DMS53 treated with DMSO at 0.1 percent for 48 hours (cell line): ENCODE measurements around the gene SLC4A2.
A peak's percentile ranks its signal among the peaks of the same experiment; 100 is the strongest.

Experiments
- DNase-seq: peaks from one replicate; lab custom pipeline; 2025; ENCODE audit not compliant: unreplicated experiment; lab: John Stamatoyannopoulos, UW

SLC4A2 gene

GRCh38 chr7:151110941-151111645 lies 51.7 kb downstream of the SLC4A2 start:
- peak; percentile 66 for DNase-seq

DNA sequence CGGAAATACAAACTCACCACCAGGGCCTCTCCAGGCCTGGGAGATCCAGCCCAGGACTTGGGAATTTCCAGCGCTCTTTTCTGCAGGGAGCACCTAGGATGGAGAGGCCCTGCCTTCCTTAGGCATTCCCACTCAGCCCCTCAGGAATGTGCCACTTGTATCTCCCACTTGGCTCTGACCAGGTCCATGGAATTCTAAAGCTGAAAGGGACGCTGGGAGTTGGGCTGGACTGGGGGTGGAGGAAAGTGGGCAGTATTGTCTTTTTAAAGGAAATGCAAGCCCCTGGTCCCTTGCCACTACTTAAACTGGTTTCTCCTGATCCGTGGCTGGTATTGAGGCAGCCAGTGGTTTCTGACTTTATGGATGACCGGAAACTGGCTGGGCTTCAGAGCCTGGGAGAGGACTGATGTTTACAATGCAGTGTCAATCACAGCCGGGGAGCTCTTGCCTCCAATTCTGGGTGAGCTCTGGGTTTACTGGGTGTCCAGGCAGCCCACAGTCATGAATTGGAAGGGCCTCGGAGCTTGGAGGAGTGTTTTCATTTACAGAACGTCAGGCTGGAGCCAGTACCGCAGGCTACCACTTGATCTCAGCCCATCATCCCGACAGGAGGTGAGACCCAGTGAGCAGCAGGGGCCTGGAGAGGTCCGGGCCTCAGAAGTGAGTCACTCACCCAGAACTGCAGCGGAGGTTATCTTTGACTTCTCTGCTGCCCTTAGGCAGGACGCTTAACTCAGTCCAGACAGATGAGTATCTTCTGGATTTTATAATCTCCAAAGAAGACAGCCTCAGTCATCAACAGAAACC lies 54.2 kb downstream of the SLC4A2 start:
- no peak for DNase-seq

- DNase-seq: no peak
Observed at GRCh38 chr7:151114151-151115090, 55.0 kb downstream of the SLC4A2 start.

GRCh38 chr7:151115121-151115835 lies 55.9 kb downstream of the SLC4A2 start:
- no peak for DNase-seq

DNA sequence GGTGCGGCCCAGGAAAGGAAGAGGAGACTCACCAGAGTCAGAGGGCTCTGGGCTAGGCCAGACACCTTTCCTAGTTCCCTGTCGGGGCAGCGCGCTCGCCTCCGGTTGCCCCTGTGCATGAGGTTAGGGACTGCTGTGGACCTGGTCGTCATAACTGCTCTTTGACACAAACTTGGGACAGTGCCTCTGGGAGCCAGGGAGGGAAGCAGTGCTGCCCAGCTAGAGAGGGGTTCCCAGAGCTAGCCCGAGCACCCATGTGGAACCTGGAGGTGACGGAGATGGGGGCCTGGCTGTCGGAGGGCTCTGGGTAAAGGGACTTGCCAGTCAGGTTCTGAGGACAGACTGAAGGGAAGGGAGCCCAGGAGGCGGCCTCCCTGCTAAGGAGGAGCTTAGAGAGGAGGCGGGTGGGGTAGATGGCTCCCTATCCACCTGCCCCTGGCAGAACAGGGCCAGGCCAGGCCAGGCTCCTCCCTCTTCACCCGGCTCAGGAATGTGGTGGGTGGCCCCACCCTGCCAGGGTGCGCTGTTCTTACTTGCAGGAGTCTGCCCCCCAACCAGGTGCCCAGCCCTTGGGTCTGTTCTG lies 56.5 kb downstream of the SLC4A2 start:
- no peak for DNase-seq

- no peak for DNase-seq
Observed at GRCh38 chr7:151116603-151117440, 57.4 kb downstream of the SLC4A2 start.

GRCh38 chr7:151117565-151117964 lies 58.2 kb downstream of the SLC4A2 start:
- DNase-seq: no peak

- no peak for DNase-seq
Observed at GRCh38 chr7:151118108-151119054, 59.0 kb downstream of the SLC4A2 start.

GRCh38 chr7:151119055-151119415 lies 59.6 kb downstream of the SLC4A2 start:
- no peak for DNase-seq

- no peak for DNase-seq
Observed at GRCh38 chr7:151119902-151120301, 60.5 kb downstream of the SLC4A2 start.

DNA sequence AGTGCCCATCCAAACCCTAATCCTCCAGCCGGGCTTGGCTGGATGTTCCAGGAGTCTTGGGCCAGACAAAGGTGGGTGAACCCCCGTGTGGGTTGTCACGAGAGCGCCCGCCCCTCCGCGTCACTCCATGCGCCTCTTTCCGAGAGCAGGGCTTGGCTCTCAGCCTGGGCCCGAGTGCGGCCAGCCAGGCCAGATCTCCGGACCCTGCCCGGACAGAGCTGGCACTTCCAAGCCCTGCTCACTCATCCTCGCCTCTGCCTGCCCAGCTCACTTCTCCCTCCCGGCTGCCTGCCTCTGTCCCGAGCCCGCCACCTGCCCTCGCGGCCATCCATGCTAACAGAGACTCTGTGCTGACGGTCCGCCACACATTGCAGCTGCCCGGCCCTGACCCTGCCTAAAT lies 61.5 kb downstream of the SLC4A2 start:
- DNase-seq: no peak

GRCh38 chr7:151121380-151122170 lies 62.2 kb downstream of the SLC4A2 start:
- no peak for DNase-seq

- DNase-seq: no peak
Observed at GRCh38 chr7:151122276-151122675, 62.9 kb downstream of the SLC4A2 start.

DNA sequence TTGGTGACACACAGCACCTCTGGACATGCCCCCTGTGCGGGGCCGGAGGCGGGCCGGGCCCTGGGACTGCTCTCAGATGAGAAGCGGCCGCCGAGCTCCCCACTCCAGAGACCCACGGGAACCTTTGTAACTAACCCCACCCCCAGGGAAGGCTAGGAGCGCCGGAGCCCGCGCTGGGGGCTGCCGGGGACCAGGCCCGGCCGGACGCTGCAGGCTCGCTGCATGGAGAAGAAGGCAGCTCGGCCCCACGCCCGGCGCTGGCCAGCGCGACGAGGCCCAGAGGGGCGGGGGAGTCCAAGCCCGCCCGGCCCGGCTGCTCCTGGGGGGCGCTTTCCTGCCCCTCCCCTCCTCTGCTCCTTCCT lies 63.4 kb downstream of the SLC4A2 start:
- no peak for DNase-seq

DNA sequence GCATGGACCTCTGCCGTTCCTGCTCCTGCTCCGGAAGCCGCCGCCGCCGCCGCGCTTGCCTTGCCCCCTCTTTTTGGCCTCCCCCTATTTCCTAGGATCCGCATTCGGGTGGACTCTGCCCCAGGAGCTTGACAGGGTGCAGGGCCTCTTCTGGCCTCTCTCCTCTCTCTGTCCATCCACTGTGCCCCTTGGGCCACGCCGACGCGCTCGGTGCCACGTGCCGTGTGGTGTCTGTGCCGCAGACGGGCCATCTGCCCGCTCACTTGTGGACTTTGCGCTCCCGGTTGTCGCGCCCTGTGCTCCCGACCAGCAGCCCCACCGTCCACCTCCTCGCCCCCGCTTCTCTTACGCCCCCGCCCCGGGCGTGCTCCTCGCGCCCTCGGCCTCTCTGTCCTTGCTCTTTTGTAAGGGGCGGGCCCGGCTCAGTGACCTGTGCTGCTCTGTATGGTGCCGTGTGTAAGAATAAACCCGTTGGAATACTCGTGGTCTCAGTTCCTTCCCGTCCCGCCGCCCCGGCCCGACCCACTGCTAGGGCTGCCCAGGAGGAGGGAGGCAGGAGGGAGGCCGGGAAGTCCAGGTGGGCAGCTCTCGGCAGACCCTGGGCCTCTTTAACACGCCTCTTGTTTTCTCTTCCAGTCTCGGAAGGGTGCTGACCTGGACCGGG lies 63.9 kb downstream of the SLC4A2 start:
- DNase-seq: no peak

DNA sequence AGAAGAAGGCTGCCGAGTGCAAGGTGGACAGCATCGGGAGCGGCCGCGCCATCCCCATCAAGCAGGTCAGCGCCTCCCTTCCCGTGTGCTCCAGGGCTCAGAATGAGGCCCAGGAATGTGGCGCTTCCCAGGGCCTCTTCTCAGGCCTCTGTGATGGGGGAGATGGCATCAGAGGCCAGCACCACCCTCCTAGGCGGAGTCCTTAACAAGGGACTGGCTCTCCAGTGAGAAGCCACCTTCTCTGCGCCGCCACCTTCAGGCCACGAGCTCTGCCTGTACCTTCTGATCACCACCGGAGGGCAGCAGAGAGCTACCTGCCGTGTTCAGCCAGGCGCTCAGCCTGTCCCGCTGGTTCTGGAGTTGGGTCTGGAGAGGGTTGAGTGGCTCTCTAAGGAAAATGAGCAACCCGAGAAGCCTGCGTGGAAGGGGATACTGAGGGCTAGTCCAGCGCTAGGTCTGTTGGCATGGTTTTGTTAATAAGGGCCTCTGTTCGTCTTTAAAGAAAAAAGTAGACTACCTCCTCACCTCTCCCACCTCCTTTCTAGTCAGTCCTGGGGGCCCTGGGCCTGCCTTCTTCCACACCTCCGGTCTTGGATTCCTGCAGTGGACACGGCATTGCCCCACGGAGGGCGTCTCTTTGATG lies 64.6 kb downstream of the SLC4A2 start:
- peak; percentile 84 for DNase-seq

- no peak for DNase-seq
Observed at GRCh38 chr7:151124481-151124880, 65.1 kb downstream of the SLC4A2 start.
